Activated T-helper 9 cell treated with anti-CD3 and anti-CD28 coated beads, Interleukin-2, amount 50 U/mL, for 16 hours (primary cell): ENCODE measurements around the gene RORC.
"Not testable (repeated sequence)": the region's sequence is repeated elsewhere in the genome, so short reads cannot be mapped to it uniquely, and the experiment has no call there.

Experiments used
- DNase-seq: peaks from one replicate; pipeline ENCODE4 v3.0.0-alpha.2; 2020; ENCODE audit warnings: low read depth

The RORC gene

GRCh38 chr1:151774256-151774922 lies 57.2 kb downstream of the RORC start:
- no peak for DNase-seq

- DNase-seq, result no peak
Measured at GRCh38 chr1:151773702-151774101, 57.9 kb downstream of the RORC start.

GRCh38 chr1:151769270-151769669 lies 62.3 kb downstream of the RORC start:
- not testable (repeated sequence) for DNase-seq

- not testable (repeated sequence) for DNase-seq
Measured at GRCh38 chr1:151768351-151769066, 63.1 kb downstream of the RORC start.

- no peak for DNase-seq
Measured at GRCh38 chr1:151763990-151764389, 67.6 kb downstream of the RORC start.

GRCh38 chr1:151762941-151763921 lies 68.4 kb downstream of the RORC start, which contains the start of gene MRPL9:
Gene MRPL9 (minus strand): TSS chr1:151763496. CDS start chr1:151763479, 17 bp downstream.
- DNase-seq, result peak; percentile 78

- no peak for DNase-seq
Measured at GRCh38 chr1:151760597-151761385, 70.8 kb downstream of the RORC start.

GRCh38 chr1:151759241-151759640 lies 72.4 kb downstream of the RORC start:
- no peak for DNase-seq

- DNase-seq, result no peak
Measured at GRCh38 chr1:151756291-151756690, 75.3 kb downstream of the RORC start.
